ENCODE results near the gene MCM3AP.
"Not testable (repeated sequence)": the region's sequence is repeated elsewhere in the genome, so short reads cannot be mapped to it uniquely, and the experiment has no call there.

Gene MCM3AP

GRCh38 chr21:46243960-46244361 is 41.5 kb downstream of the MCM3AP start:
- DNase-seq: peak in 3 of 51 donors; percentile 18 to 46 (median 24)

DNA sequence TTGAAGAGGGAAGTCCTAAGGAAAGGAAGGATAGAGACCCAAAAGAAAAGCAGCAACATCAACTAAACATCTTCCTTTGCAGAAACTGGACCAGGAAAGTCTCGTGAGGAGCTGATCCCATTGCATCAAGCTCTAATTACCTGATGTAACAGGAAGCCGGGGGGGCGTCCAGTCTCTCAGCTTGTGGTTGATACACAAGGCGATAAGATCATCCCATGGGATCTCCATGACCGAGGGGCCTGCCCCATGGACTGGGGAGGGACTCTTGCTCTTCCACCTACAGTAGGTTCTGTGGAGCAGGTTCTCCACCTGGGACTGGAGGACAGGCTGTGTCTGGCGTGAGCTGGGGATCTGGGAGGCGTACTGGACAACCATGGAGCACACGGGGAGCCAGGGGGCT is 42.1 kb downstream of the MCM3AP start:
- no peak for DNase-seq

DNA sequence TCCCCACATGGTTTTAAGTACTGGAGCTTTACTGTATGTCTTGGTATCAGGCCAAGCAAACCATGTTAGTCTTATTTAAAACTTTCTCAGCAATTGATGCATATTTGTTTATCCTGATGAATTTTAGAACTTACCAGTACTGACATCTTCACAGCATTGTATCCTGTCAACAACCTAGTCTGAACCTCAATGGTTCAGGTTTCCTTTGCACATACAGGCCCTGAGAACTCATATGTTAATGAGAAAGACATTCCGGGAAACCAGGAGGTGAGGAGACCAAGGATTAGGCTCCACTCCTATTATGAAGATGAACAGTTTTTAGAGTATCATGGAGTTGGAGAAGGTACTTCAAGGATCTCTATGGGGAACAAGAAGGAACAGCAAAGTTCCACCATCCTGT is 43.8 kb downstream of the MCM3AP start:
- not testable (repeated sequence) for DNase-seq

DNA sequence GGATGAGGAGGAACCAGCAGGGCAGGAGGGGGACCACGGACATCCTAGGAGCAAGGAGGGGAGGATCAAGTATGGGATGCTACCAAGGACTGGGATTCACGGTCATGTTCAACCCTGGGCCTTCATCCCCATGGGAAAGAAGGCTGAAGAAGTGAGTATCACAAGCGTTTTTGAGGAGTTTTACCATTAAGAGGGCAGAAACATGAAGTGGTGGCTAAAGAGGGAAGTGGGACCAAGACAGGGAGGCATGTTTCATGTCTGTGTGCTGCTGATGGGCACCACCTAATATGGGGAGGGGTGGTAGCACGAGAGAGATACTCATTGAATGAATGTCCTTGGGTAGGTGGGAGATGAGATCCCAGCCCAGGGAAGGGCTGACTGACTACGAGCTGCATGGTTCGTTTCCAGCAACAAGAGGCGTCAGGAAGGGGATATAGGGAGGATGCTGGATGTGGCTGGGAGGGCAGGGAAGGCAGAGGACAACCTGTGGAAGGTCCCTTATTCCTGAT is 45.5 kb downstream of the MCM3AP start:
- no peak for DNase-seq

DNA sequence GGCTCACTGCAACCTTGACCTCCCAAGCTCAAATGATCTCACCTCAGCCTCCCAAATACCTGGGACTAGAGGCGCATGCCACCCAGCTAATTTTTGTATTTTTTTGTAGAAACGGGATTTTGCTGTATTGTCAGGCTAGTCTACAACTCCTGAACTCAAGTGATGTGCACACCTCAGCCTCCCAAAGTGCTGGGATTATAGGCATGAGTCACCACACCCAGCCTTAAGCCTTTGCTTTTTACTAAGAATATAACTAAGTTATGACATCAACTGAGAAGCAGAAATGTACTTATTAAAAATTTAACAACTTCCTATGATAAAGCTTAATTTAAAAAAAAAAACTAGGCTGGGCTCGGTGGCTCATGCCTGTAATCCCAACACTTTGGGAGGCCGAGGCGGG is 47.9 kb downstream of the MCM3AP start:
- DNase-seq: no peak

GRCh38 chr21:46234436-46234950 is 50.9 kb downstream of the MCM3AP start:
- no peak for DNase-seq

- DNase-seq: peak in 1 of 51 donors; percentile 12
Observed at GRCh38 chr21:46229923-46230260, 55.5 kb downstream of the MCM3AP start.

DNA sequence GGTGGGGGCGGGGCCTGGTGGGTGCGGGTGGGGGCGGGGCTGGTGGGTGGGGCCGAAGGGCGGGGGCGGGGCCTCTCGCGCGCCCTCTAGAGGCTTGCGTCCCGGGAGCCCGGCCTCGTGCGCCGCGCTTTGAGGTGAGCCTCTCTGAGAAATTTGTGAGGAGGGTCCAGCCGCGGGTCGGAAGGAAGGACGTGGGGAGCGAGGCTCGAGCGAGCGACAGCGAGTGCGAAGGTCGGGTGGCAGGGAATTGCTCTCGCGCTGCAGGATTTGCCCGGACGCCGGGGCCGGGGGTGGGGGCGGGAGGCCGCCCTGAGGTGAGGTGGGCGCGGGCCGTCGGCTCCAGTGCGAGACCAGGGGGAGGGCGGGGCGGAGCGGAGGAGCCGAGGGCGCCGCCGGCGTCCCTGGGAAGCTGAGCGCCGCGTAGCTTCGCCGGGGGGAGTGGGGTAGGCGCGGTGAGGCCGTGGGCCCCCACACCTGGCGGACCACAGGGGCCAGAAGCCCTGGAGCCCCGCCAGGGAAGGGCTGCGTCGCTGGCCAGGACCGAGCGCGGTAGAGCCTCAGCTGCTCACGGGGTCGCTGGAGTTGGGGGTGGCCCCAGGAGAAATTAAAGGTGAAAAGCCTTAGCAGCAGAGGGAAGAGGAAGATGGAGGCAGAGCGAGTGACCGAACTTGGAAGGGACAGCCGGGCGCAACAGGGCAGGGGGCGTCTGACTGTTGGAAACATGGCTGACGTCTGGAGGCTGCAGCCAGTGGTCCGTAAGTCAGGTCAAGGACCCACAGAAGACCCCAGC is 56.1 kb downstream of the MCM3AP start:
- DNase-seq: peak in 9 of 51 donors; percentile 50 to 82 (median 77)

DNA sequence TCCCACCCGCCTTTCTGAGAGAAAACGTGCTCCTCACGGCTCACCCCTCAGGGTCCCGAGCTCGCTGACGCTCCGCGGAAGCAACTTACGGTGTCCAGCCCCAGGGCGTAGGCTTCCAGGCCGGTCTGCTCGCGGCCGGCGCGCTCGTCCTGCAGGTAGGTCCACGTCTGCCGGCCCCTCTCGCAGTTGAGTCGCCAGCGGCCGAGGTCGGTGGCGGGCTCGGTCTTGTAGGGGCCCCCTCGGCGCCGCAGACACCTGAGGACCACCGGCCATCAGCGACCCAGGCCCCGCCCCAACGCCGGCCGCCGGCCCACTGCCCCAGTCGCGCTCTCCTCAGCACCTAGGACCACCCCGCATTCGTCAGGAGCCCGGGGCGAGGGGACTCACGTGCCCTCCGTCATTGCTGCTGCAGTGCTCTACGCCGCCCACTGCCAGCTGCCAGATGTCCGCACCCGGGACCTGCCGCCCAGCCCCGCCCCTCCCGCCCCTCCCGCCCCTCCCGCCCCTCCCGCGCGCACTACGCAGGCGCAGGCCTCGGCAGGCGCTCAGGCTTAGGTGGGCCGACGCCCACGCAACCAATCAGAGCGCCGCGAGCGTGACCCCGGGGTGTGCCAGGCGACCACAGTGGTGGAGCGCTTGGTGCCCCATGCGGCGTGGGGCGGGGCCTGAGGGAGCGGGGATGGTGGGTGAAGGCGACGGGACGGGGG is 56.9 kb downstream of the MCM3AP start, which contains the start of gene LSS:
LSS (minus strand) TSS at position 430 of the 707 bp plus-strand sequence; CDS start at position 401, 29 bp downstream.
- DNase-seq: peak; percentile 47 to 99 (median 94)

GRCh38 chr21:46227811-46228344 is 57.5 kb downstream of the MCM3AP start:
- peak in 1 of 51 donors; percentile 26 for DNase-seq

GRCh38 chr21:46226920-46227599 is 58.4 kb downstream of the MCM3AP start:
- DNase-seq: peak in 3 of 51 donors; percentile 8 to 46 (median 27)

DNA sequence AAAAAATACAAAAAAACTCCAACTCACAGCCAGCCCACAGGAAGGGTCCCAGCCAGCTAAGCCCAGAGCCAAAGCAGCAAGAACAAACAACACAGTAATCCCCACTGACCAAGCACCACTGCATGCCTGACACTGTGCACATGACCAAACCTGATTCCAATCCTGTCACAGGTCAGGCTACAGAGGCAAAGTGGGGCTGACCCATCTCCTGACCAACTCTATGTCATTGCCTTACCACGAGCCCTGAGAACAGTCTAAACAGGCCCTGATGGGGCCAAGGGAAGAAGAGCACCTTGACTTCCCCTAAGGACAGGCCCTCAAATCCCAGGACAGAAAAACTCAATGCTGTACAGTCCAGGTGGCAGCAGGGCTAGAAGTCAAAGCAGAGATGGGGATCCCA is 59.3 kb downstream of the MCM3AP start:
- peak in 1 of 51 donors; percentile 30 for DNase-seq

GRCh38 chr21:46223661-46224060 is 61.8 kb downstream of the MCM3AP start:
- not testable (repeated sequence) for DNase-seq

GRCh38 chr21:46223217-46223616 is 62.2 kb downstream of the MCM3AP start:
- no peak for DNase-seq

DNA sequence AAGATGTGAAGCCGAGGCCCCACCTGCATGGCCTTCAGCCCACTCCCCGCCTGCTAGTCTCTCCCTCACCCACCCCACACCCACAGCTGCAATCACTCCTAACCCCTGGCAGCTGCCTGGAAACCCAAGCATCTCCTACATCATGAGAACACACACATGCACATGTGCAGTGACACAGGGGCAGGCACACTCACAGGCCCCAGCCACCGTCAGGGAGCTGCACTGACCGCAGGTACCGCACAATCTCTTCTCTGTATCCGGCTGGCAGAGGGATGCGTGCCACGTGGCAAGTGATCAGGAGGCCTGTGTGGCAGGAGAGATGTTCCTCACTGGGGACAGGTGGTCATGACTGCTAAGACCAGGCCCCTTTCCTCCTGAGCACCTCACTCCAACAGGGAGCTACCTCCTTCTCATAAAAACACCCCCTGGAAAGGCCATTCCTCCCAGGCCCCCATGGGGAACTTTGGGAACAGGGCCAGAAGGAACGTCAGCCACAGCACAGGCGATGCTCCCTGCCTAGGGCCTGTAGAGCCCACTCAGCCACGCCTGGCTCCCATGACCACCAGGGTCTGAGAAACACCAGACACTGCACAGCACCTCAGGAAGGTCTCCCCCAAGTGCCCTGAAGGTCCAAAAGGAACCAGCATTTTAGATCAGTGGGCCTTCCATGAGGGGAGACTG is 62.8 kb downstream of the MCM3AP start:
- DNase-seq: no peak

DNA sequence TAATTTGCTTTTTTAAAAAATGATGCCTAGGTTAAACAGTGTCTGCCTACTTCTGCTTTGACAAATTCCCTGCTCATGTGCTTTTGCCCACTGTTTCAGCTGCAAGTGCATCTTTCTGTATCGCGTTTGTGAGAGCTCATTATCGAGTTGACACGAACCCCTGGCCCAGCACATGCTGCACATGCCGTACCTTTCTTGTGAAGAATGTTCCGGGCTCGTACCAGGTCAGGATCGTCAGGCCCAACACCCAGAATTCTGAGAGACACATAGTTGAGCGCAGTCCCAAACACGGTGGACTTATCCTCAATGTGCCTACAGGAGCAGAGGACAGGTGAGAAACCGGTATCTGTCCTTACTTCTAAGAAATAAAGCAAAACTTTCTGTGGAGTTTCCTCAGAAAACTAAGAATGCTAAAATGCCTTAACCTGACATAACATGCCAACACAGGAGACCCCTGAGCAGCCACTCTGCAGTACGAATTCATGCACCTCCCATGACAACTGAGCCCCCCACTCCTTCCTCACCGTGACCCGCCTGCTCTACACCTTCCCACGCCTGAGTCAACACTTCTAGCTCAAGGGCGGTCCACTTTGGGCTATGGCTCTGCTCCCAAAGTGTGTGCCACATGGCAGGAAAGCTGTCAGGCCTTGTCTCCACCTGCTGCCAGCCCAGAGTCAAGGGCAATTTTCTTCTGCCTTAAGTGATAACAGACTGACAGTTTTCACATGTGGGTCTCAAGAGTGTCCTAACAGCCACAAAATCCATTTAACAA is 63.6 kb downstream of the MCM3AP start:
- no peak for DNase-seq

GRCh38 chr21:46220847-46221246 is 64.6 kb downstream of the MCM3AP start:
- DNase-seq: no peak

GRCh38 chr21:46220275-46220810 is 65.1 kb downstream of the MCM3AP start:
- no peak for DNase-seq

- DNase-seq: peak in 7 of 51 donors; percentile 15 to 60 (median 27)
Observed at GRCh38 chr21:46219591-46220239, 65.7 kb downstream of the MCM3AP start.

Measured in hypothalamus (tissue), 51 donors.